Ovary (tissue), 9 donors: Measurements from ENCODE around the gene STX16. TPM values are rescaled to one million over a fixed set of nuclear protein-coding genes. Genes with fewer than 3 reads are reported as not detected.

Source experiments
- DNase-seq, 5 donors: peaks; one replicate each; pipeline ENCODE4 v3.0.0-alpha.2; 2019 to 2020
- H3K27ac ChIP-seq, 2 donors: fragments of 200-600 bp; one replicate each; pipeline versions ENCODE4 v1.5.1 to v1.8.0; 2019 to 2022
- H3K27me3 ChIP-seq: fragments of 200-600 bp; one replicate; pipeline ENCODE4 v1.8.0; 2022
- H3K36me3 ChIP-seq: fragments of 200-600 bp; sonication (generic); one replicate; pipeline ENCODE4 v1.5.1; 2019
- H3K4me1 ChIP-seq: one replicate; pipeline ENCODE4 v1.8.1; 2013; ENCODE audit warnings: mild to moderate bottlenecking, moderate library complexity; ENCODE audit not compliant: insufficient read depth
- H3K4me3 ChIP-seq: fragments of 200-600 bp; sonication (generic); one replicate; pipeline ENCODE4 v1.5.1; 2017
- H3K9me3 ChIP-seq, 2 donors: fragments of 200-600 bp in 1 of 2; sonication (generic) in 1 of 2; one replicate each; pipeline versions ENCODE4 v1.5.1 to v1.8.1; 2013 to 2019; ENCODE audit warnings: mild to moderate bottlenecking in 1 of 2, moderate library complexity in 1 of 2
- EP300 ChIP-seq: sonication (generic); formaldehyde crosslinking; IDR thresholded peaks from one replicate; pipeline ENCODE4 v1.6.1; 2017; ENCODE audit warnings: antibody characterized with exemption
- POLR2A ChIP-seq: fragments of 450-650 bp; IDR thresholded peaks from one replicate; pipeline ENCODE4 v1.6.1; 2017; ENCODE audit warnings: antibody characterized with exemption, mild to moderate bottlenecking, moderate library complexity
- WGBS, 3 donors: extraction: QIAGEN DNeasy Blood & Tissue Kit in 1 of 3; methylation state at CpG; one replicate each; pipeline versions ENCODE4 v1.1.5 to v1.1.7; 2013 to 2017; 5-methylcytosine and 5-hydroxymethylcytosine counted together
- intact Hi-C, 4 donors: fragments of 100-400 bp; cut with DNase I; formaldehyde crosslinking; loops; one replicate each; pipeline versions ENCODE4 v1.11.0 to v1.15.1; 2022 to 2023
- polyA plus RNA-seq, 2 donors: library from polyadenylated mRNA; stranded (reverse); fragments of 200-250 nt in 1 of 2; fragments of 350-450 nt in 1 of 2; fragmentation: Illumina TruSeq in 1 of 2; extraction: RNeasy Lipid Tissue Mini Kit (QIAGEN cat#74804) in 1 of 2; gene quantifications; one replicate each; pipeline ENCODE4 v1.2.3, GENCODE V29; 2013 to 2014
- total RNA-seq, 7 donors: library from RNA; depleted of rRNA in 2 of 7; stranded (reverse); fragments of >200 nt in 2 of 7; fragmentation: NEBNext Ultra II Directional in 3 of 7; extraction: Animal tissue kit (Norgen Biotek cat#: 25700) in 3 of 7; gene quantifications; one replicate each; pipeline versions ENCODE4 v1.1.0 to v1.2.4, GENCODE V29; 2016 to 2023
- TF ChIP-seq, protein P1 (sequence below), 3 donors: fragments of 450-650 bp in 2 of 3; fragments of 200-600 bp in 1 of 3; IDR thresholded peaks; one replicate each; pipeline versions ENCODE4 v1.5.1 to v1.8.0; 2016 to 2022; ENCODE audit warnings: antibody characterized with exemption in 3 of 3, mild to moderate bottlenecking in 1 of 3
- donor health status: DM: no; HTN: no; CAD: no; lungs with moderate emphysema.
- donor health status: DM: no; HTN: no; CAD: no.
- donor health status: Bipolar disorder and iron deficiency.
- donor health status: DM: yes; HTN: yes; CAD: no.
- donor health status: DM: no; HTN: no; CAD: no.
- donor health status: DM: yes; HTN: yes; CAD: no.

Gene STX16
- total and polyA plus RNA-seq, 9 donors: 31.9 to 55.8 (median 46.5) TPM

DNA sequence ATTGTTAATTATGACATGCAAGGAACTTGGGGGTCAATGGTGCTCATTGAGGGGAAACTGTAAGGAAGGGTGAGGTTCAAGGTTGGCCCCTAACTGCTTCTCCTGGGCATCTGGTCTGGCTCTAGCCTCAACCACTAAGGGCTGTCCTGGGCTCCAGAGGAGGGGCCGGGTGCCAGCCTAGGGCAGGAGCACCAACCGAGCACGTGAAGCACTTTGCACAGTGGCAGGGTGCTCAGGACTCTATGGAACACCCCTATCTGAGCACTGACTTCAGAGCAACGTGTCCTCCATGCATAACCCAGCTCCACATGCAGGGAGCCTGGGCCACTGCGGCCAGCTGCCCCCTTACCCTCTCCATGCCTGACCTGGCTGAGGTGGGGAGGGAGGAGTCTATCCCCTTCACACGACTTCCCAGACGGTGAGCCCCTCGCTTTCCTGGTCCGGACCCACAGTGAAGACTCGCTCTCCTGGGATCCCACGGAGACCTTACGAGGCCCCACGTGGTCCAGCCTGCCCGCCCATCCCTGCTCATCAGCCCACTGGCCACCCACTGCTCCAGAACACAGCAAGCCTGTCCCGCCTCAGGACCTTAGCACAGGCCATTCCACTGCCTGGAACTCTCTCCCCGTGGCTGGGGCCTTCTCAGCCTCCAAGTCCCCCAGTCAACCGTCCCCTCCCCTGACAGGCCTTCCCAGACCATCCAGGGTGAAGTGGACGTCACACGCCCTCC lies 40.8 kb upstream of the STX16 start:
- Histone ChIP-seq H3K36me3 (no peaks in the 10 kb centered on the region), H3K27ac (no peak overlapping the region), H3K4me3 (no peak overlapping the region), H3K27me3 (no peaks in the 10 kb centered on the region), H3K4me1 (peaks cover 2% of the 10 kb centered on the region), H3K9me3 (no peaks in the 10 kb centered on the region)
- no peak for DNase-seq
- WGBS, 3 donors: 93 to 94% (median 93%) methylated on average over 18 to 19 of the region's 19 CpGs
- intact Hi-C loops: no loop called here
- TF ChIP-seq EP300 (no peak), POLR2A (no peak)
- TF ChIP-seq, protein P1, sequence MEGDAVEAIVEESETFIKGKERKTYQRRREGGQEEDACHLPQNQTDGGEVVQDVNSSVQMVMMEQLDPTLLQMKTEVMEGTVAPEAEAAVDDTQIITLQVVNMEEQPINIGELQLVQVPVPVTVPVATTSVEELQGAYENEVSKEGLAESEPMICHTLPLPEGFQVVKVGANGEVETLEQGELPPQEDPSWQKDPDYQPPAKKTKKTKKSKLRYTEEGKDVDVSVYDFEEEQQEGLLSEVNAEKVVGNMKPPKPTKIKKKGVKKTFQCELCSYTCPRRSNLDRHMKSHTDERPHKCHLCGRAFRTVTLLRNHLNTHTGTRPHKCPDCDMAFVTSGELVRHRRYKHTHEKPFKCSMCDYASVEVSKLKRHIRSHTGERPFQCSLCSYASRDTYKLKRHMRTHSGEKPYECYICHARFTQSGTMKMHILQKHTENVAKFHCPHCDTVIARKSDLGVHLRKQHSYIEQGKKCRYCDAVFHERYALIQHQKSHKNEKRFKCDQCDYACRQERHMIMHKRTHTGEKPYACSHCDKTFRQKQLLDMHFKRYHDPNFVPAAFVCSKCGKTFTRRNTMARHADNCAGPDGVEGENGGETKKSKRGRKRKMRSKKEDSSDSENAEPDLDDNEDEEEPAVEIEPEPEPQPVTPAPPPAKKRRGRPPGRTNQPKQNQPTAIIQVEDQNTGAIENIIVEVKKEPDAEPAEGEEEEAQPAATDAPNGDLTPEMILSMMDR (IDR thresholded peaks at IDR 0.05): no peak

DNA sequence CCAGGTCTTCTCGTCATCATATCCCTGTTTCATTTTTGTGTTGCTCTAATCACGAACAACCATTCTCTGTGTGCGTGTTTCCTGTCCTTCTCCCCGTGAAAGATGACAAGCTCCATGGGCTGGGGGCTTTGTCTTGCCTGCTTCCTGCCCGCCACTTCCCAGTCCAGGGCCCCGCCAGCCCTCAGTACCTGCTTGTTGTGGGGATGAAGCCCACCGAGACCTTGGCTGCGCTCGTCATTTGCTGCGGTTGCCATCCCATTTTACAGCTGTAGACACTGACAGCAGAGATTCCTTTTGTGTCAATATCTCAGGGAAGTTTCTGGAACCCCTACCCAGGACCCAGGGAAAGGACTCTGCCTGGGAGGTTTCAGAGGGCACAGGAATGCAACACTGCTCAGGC lies 40.3 kb upstream of the STX16 start:
- peaks cover 2% of the 10 kb centered on the region for H3K4me1 ChIP-seq
- WGBS, 3 donors: 94 to 95% (median 95%) methylated on average over 10 of the region's 10 CpGs
- H3K36me3 ChIP-seq: no peaks in the 10 kb centered on the region
- no peaks in the 10 kb centered on the region for H3K27me3 ChIP-seq
- H3K9me3 ChIP-seq: no peaks in the 10 kb centered on the region
- intact Hi-C loops: no loop called here
- no peak overlapping the region for H3K27ac ChIP-seq
- no peak overlapping the region for H3K4me3 ChIP-seq
- TF ChIP-seq POLR2A (no peak), EP300 (no peak)
- TF ChIP-seq, protein P1 (IDR thresholded peaks at IDR 0.05): no peak
- DNase-seq: no peak

DNA sequence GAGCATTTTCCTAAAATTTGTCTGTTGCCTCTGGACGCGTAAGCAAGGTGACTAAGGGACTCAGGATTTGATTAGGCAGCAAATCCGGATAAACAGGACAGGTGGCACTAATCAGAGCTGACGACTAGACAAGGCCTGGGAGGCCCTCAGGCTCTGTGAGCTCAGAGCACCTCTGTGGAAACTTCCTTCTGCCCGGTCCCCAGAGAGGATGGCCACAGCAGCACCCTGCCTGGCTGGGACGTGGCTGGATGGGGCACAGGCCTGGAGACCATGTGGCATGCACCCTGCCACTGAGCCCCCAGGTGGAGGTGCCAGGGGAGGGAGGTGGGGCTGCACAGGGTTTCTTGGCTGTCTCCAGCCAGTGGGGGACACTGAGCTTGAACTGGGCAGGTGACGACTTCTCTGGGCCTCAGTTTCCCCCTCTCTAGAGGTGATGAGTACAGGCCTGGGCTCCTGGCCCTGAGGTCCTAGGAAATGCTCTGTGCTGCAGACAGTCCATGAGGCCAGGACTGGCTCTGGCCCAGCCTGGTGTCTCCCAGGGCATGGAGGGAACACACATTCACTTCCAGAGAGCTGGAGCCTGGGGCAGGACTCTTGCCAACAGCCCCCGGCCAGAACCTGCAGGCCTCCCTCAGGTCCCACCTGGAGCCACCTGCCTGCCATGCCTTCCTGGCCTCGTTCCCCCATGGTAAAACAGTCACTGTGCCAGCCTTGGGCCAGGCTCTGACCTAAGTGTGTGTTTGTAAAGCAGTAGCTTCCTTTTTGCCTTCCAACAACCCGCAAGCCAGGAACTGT lies 39.6 kb upstream of the STX16 start:
- TF ChIP-seq EP300 (no peak), POLR2A (no peak)
- TF ChIP-seq, protein P1 (IDR thresholded peaks at IDR 0.05): no peak
- Histone ChIP-seq H3K4me3 (no peak overlapping the region), H3K27me3 (no peaks in the 10 kb centered on the region), H3K9me3 (no peaks in the 10 kb centered on the region), H3K36me3 (no peaks in the 10 kb centered on the region), H3K4me1 (peaks cover 2% of the 10 kb centered on the region), H3K27ac (no peak overlapping the region)
- WGBS, 3 donors: 78 to 84% (median 79%) methylated on average over 8 to 10 of the region's 10 CpGs
- no peak for DNase-seq
- intact Hi-C loops: no loop called here

DNA sequence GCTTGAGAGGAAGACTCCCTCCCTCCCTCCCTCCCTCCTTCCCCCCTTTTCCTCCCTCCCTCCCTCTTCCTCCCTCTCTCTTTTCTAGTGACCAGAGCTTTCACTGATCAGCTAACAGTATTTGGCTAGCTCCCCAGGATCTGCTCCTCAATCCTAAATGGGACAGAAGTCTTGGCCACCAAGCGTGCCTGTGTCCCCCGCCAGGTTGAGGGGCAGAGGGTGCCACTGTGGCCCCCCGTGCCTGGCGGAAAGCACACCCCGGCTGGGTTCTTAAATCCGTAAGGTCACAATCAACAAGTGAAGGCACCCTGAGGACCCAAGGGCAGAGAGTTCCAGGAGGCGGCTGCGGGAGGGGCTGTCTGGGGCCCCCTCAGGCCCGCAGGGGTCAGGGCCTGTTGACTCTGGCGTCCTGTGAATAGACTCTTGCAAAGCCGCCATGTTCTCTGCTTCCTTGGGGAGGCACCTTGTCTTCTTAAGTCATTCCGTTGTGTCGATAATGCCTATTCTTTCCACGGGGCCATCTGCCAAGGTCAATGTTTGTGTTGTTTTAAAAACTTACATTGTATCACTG lies 38.9 kb upstream of the STX16 start:
- intact Hi-C loops: no loop called here
- Histone ChIP-seq H3K4me3 (no peak overlapping the region), H3K9me3 (no peaks in the 10 kb centered on the region), H3K27me3 (no peaks in the 10 kb centered on the region), H3K27ac (no peak overlapping the region), H3K36me3 (no peaks in the 10 kb centered on the region), H3K4me1 (peaks cover 2% of the 10 kb centered on the region)
- no peak for DNase-seq
- TF ChIP-seq EP300 (no peak), POLR2A (no peak)
- TF ChIP-seq, protein P1 (IDR thresholded peaks at IDR 0.05): no peak
- 18 to 39% (median 29%) methylated on average over 14 of the region's 14 CpGs for WGBS, 3 donors
